HEK293 (cell line): ENCODE data around the gene FAF2.

Experiments used
- ZNF837 ChIP-seq: fragments of 450-650 bp; formaldehyde crosslinking; IDR thresholded peaks from 2 replicates; pipeline ENCODE4 v1.5.1; 2016; ENCODE audit warnings: missing biosample characterization, missing genetic modification characterization
- TF ChIP-seq, protein P1 (sequence below): fragments of 450-650 bp; formaldehyde crosslinking; IDR thresholded peaks from 2 replicates; pipeline ENCODE4 v1.5.1; 2016; ENCODE audit warnings: missing biosample characterization, missing genetic modification characterization
- TF ChIP-seq, protein P2 (sequence below): fragments of 450-650 bp; formaldehyde crosslinking; IDR thresholded peaks from 2 replicates; pipeline ENCODE4 v1.5.1; 2016; ENCODE audit warnings: missing biosample characterization, missing genetic modification characterization, borderline replicate concordance

DNA sequence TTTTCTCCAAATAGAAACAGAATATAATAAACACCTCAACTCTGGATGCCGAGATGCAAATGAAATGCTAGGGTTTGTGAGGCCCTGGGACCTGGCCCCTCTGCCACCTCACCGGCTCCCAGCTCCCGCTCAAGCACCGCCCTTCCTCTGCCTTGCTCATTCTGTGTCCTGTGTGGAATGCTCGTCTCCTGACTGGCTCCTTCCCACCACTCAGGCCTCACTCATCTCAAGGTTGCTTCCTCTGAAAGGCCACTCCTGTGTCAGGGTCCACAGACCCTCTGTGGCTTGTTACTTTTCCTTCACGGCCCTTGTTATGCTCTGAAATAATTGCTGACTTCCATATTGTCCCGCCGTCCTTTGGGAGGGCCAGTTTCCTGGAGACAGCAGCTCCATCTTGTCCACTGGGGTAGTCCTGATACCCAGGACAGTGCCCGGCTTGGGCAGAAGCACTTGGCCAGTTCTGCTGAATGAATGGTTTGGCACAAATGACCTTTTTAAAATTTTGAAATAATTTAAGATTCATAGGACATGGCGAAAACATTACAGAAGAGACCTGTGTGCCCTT is 73.6 kb downstream of the FAF2 start:
- TF ChIP-seq, protein P1, sequence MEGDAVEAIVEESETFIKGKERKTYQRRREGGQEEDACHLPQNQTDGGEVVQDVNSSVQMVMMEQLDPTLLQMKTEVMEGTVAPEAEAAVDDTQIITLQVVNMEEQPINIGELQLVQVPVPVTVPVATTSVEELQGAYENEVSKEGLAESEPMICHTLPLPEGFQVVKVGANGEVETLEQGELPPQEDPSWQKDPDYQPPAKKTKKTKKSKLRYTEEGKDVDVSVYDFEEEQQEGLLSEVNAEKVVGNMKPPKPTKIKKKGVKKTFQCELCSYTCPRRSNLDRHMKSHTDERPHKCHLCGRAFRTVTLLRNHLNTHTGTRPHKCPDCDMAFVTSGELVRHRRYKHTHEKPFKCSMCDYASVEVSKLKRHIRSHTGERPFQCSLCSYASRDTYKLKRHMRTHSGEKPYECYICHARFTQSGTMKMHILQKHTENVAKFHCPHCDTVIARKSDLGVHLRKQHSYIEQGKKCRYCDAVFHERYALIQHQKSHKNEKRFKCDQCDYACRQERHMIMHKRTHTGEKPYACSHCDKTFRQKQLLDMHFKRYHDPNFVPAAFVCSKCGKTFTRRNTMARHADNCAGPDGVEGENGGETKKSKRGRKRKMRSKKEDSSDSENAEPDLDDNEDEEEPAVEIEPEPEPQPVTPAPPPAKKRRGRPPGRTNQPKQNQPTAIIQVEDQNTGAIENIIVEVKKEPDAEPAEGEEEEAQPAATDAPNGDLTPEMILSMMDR (tag by site-specific recombination): no peak
- TF ChIP-seq, protein P2, sequence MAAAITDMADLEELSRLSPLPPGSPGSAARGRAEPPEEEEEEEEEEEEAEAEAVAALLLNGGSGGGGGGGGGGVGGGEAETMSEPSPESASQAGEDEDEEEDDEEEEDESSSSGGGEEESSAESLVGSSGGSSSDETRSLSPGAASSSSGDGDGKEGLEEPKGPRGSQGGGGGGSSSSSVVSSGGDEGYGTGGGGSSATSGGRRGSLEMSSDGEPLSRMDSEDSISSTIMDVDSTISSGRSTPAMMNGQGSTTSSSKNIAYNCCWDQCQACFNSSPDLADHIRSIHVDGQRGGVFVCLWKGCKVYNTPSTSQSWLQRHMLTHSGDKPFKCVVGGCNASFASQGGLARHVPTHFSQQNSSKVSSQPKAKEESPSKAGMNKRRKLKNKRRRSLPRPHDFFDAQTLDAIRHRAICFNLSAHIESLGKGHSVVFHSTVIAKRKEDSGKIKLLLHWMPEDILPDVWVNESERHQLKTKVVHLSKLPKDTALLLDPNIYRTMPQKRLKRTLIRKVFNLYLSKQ: no peak
- TF ChIP-seq ZNF837 (tag by site-specific recombination): no peak
